ENCODE results near the gene CUL3.

CUL3 gene

DNA sequence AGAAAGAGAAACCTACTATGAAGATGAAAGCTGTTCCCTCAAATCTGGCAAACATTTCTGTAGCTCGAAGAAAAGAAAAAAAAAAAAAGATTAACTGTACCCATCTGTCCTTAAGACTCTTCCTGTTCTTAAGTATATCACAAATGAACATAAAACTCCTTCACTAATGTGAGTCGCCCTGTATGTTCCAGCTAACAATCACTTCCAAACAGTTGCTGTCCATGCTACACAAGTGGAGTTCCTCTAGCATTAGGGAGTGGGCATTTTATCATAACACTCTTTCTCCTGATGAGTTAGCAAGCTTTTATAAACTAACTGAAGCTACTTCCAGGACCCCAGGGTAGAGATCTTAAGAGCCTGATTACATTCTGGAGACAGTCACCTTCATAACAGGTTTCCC, 5.8 kb downstream of the CUL3 start:
- no peak for DNase-seq

DNA sequence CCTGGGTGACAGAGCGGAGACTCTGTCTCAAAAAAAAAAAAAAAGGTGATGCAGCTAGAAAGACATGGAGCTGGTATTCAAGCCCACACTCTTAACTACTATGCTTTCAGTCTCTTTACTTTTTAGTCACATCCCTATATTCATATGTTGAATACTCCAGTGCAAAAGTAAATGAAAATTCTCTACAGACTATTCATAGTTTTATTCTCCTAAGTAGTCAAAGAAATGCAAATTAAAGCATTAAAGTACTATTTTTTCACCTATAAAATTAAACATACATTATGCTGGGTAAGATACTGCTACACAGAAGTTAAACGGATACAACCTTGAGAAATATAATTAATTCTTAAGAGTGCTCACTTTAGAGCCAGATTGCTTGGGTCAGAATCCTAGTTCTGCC, 7.6 kb downstream of the CUL3 start:
- no peak for DNase-seq

DNA sequence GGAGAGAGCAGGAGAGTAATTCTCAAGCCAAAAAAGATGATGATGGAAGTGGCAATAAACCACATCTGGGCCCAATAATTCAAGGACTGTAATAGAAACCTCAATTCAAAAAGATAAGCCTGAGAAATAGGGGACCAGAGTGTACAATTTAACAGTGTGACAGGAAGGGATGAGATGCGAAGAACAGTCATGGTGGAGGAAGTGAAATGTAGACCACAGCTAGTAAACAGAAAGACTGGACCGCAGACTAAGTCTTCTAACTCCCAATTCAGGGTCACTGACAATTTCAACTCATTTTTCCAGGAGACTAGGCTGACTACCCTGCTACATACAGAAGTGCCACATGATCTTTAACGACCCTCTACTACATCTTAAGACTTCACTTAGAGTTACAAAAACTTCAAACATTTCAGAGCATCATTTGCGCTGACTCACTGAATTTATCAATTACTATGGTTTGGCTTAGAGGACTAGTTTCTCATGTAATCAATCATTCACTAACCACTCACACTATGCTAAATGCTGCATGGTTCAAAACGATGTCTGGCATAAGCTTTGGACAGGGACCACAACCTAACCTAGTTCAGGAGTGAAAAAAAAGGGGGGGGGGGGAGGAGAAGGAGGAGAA, 9.0 kb downstream of the CUL3 start:
- no peak for DNase-seq

DNA sequence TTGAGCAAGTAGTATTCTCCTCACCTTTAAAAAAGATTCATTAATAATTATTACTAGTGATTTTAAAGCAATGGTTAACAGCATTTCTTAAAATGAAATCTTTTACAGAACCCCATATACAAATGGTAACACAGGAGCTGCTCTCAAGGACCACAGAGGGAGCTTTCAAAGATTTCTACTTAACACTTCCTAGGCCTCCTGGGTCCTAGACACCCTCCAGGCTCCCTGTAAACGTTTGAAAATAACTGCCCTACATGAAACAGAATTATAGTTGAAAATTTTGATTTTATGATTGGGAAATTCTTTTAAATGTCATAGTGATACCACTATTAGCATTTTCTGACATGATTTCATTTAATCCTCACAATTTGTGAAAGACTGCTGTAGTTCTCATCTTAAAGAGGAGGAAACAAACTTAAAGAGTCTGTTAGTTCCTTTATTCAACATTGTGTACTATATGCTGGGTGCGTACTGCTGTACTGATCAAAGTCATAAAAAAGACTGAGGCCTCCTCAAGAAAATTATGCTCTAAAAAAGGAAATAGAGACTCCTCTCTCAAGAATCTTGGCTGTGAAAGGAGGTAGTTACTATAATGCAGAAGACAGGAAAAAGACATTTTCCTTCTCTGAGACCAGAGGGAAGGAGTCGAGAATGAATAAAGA, 10.6 kb downstream of the CUL3 start:
- DNase-seq = no peak

DNA sequence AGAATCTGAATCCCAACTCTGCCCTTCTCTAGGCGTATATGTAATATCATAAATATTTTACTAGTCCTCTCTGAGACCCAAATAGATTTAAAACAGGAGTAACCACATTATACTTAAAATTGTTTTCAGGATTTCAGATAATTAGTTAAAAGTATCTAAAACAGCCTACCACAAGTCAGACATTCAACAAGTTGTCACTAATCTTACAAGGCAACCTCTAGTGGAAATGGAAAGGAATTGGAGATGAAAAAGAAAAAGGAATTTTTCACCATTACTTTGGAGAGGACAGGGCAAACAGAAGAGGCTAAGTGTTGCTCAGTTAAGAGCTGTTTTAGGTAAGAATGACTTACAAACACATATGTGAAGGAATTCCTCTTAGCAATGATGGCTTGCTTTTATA, 11.4 kb downstream of the CUL3 start:
- DNase-seq = no peak

DNA sequence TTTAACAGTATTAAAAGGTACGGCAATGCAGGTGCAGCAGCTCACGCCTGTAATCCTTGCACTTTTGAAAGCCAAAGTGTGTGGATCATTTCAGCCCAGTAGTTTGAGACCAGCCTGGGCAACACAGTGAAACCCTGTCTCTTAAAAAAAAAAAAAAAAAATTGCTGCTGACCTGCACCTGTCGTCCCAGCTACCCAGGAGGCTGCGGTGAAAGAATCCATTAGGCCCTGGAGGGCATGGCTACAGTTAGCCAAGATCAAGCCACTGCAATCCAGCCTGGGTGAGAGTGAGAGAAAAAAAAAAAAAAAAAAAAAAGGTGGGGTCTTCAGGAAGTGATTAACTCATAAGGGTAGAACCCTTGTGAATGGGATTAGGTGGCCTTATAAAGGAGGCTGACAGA, 12.8 kb downstream of the CUL3 start:
- DNase-seq = no peak

DNA sequence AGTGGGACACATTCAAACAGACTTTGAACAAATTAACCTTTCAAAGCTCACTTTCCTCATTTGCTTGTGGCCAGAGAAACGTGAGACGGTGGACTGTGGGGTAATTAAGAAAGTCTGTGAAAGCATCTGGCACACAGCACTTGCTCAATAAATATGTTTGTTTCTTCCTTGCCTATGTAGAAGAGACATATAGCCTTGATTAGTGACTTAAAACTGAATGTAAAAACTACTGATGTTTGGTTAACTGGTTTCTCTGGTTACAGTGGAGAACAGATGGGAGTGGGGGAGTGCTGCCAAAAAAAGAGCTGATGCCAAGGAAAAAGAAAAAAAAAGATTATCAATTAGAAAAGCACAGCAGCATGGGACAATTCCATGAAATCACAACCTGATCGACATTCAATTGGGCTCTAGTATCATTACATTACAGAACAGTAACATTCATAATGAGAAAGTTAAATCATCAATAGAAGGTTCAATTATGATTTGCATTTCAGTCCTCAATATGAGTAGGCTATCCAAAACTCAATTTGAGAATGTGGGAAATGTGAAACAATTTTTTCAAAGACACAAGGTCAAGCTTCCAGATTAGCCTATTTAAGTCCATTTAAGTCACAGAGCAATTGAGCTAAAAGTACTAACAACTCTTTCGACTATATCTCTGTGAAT, 14.7 kb downstream of the CUL3 start:
- no peak for DNase-seq

DNA sequence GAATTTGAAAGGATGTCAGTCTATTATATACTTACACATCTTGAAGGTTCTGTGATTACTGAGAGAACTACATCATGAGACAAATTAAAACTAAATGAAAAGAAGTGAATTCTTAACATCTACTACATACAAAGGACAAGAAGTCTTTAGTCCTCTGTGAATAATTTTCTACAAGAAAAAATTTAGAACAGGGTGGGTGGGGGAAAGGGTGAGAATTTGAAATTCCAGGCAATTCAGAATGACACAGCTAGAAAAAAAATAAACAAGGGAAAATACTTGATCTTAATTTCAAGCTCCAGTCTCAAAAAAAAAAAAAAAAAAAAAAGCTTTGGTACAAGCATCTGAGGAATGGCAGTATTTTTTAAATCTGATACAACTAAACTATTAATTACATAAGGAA, 15.5 kb downstream of the CUL3 start:
- no peak for DNase-seq

DNA sequence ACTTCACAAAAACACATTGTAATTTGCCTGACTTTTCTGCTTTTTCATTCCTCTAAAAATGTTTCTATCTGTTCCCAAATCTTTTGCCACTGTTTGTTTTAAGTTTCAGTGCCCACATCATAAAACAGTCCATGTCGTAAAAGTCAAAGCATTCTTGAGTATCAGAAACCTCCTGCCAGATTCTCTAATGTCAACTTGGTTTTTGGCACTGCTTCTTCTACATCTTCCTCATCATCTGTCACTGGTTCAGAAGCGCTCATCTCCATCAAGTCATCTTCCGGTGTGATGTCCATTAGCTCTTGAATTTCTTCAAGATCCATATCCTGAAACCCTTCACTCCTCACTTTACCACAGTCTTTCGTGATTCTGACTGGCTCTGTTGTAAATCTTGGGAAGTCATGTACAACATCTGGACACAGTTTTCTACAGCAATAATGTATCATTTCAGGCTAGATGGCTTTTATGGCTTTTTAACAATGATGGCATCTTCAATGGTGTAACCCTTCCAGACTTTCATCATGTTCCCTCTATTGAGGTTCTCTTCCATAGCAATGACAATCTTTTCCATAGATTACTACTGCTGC, 19.6 kb downstream of the CUL3 start:
- no peak for DNase-seq

DNA sequence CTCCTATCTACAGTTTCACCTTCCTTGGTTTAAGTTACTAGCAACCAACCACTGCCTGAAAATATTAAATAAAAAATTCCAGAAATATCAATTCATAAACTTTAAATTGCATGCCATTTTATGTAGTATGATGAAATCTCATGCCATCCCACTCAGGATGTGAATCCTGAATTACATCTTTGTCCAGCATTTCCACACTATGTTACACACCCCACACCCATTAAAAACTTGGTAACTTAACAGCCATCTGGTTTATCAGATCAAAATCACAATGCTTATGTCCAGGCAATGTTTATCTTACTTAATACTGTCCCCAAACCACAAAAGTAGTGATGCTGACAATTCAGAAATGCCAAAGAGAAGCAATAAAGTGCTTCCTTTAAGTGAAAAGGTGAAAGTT, 21.6 kb downstream of the CUL3 start:
- DNase-seq = no peak

DNA sequence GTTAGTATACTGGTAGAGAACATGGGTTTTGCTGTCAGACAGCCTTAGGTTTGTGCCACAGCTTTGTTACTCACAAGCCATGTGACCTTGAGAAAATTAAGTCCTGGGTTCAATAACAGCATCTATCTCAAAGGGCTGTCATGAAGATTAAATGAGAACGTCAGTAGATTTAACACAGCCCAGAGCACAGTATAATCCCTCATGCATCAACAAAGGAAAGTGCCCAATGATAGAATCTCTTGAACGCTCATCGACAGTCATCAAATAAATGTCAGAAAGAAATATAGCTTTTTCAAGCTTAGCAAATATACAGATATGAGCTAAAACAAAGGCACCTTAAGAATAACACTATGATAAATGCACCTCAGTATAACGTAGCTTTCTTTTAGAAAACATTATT, 22.3 kb downstream of the CUL3 start:
- DNase-seq = no peak

DNA sequence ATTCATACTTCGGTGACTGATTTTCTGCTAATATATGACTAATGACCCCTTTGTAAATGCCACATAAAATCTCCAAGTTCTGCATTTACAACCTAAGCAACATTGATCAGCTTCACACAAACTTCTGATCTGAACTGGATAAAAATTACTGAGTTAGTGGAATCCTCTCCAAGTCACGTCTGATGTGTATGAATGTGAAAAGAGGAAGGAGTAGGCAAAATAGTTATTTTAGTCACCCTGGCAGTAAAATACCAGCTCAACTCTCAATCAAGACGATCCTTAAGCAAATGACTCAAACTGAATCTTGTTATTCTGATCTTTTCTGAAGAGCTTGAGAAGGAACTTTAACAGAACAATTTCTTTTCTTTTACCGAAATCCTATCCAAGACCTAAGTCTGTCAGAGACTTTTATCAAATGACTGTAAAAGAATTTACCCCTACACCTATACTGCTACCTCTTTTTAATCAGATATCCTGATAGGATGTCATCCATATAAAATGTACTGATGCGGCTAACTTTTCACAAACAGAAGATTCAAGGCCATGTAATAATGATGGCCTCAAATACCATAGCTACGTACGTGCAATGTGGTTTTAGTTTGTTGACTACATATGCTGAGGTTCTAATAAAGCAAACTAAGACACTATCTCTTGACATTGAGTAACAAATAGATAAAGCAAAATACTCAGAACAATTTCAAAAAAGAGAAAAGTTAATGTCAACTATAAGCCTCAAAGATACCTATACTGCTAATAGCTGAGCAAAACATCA, 23.7 kb downstream of the CUL3 start:
- DNase-seq = no peak

DNA sequence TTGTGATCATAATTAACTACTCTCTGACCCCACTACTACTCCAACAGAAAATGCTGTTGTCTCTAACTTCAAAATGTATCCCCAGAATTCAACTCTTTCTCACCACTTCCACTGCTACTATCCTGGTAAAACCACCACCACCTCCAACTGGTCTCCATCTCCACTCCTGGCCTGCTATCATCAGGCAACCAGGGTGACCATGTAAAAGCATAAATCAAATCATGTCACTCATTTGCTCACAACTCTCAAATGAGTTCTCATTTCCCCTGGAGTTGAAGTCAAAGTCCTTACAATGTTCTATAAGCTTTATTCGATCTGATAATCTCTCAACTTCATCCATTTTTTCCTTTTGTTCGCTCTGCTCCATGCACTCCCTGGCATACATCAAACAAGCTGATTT, 24.6 kb downstream of the CUL3 start:
- DNase-seq = no peak

DNA sequence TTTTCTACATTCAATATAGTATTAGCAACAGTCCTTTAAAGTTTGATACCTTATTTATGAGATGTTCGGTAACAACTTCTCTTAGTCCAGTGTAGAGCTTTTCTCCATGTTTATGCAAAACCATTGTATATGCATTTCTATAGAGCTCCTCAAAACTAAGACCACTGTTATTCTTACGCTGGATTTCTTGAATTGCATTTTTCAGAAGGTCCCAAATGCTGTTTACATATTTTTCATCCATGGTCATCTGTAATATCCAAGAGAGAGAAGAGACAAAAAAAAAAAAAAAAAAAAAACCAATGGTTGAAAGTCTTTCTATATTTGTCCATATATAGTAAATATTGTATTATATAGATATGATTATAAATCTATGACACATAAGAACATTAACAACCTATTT, 27.6 kb downstream of the CUL3 start:
- DNase-seq = no peak

DNA sequence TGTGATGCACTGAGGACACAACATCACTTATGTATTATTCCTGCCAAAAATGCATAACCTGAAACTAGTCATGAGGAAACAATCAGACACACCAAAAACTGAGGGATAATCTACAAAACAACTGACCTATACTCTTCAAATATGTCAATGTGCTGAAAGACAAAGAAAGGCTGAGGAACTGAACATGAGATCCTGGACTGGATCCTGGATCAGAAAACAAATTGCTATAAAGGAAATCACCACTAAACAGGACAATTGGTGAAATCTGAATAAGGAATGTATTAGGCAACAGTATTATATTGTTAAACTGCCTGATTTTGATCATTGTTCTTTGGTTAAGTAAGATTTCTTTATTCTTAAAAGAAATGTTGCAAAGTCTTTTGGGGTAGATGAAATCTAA, 28.8 kb downstream of the CUL3 start:
- no peak for DNase-seq

DNA sequence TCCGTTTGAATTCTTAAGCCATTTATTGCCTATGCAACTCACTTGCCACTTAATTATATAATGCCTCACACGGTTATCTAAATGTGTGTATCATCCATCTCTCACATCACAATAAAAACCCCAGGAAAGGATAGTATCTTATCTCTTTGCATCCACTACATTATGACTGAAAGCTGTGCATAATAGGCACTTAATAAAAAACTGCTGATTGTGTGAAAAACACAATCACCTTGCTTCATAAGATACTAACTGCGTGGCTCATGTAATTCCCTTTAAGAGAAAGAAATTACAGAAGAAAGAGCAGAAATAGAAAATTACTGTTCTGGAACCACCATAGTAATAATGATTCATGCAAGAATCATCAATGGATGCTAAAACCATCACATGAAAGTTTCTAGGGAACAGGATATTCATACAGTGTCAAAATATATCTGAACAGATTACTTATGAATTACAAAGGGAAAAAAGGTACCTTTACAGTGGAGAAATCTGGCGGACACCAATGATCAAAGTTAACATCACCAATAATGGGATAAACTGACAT, 29.3 kb downstream of the CUL3 start:
- no peak for DNase-seq

DNA sequence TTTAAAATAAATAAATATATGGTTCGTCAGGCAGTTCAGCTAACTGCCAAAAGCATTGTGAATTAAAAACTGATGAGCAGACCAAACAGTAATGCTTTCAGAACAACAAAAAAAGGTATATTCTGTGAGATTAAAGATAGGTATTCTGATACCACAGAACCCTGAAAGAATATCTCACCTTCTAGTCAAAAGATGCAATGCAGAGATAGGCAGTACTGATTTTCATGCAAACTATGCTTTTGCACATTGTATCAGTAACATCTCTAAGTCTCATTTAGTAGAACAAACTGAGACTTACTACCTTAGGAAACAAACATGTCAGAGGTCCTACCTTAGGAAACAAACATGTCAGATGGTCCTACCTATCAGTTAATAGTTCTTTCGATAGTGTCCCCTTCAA, 32.4 kb downstream of the CUL3 start:
- no peak for DNase-seq

DNA sequence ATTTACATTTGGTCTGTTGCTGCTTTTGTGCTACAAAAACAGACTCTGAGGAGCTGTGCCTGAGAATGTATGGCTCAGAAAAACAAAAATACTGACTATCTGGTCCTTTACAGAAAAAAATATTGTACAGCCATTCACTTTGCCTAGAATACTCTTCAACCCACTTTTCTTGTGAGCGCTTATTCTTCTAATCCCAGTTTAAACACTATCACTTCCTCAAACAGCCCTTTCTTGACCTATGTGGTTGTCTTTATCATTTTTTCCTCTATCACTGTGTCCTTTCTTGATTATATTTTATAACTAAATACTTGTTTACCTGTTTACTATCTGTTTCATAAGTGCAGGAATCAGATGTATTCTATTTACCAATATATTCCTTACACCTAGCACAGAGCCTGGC, 33.5 kb downstream of the CUL3 start:
- no peak for DNase-seq

DNA sequence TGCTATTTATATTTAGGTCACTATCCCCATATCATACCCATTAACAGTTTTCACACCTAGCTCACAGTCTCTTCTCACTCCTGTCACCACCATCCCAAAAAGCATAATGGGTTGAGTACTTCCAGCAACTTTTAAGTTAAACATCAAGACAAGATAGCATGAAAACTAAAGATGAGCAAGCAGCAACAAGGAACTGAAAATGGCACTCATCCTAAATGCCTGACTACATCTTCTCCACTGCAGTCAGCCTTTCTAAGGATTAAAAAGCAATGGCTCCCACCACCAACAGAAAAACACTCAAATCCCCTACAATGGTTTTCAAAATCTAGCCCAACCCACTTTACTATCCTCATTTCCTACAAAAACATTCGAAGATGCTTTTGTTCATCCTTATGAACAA, 38.2 kb downstream of the CUL3 start:
- no peak for DNase-seq

DNA sequence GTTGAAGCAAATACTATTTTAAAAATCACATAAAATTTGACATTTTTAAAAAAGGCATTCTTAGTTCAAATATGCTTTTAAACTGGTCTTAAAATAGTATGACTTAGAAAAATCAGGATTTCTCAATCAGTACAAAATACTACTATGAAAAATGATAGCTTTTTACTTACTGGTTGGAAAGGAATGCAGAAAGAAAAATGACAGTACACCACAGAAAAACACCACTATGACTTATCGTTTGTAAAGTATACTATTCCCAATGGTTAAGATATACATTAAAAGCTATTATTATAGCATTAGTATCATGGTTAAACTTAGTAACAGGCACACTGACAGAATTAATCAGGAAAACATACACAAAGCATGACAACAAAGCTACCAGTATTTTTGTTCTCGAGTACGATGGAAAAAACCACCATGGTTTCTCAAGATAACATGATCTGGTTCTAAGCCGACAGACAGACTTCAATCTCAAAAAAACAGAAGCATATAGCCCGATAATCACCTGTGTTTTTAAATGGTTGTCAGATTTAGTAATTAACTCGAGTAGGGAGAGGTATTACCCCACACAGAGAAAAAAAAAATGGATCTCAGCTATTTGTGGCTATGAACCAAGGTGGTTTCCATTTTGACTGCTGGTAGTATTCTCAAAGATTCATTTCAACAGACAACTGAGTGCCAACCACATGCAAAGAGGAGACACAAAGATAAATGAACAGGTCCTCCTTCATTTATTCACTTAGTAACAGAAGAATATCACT, 39.1 kb downstream of the CUL3 start:
- no peak for DNase-seq

DNA sequence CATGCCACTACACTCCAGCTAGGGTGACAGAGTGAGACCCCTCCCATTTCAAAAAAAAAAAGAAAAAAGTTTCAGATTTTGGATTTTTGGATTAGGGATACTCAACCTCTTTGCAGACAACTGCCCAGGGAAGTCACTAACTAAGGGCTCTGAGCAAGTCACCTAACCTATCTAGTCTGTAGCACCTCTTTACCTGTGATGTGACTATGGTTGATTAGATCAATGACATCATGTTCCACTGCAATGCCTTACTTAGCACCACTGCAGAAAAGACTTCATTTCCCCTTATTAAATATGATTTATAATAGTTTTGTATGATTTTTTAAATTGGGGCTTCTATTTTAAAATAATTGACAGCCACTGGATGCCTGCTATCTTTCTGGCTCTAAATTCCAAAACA, 41.2 kb downstream of the CUL3 start:
- no peak for DNase-seq

DNA sequence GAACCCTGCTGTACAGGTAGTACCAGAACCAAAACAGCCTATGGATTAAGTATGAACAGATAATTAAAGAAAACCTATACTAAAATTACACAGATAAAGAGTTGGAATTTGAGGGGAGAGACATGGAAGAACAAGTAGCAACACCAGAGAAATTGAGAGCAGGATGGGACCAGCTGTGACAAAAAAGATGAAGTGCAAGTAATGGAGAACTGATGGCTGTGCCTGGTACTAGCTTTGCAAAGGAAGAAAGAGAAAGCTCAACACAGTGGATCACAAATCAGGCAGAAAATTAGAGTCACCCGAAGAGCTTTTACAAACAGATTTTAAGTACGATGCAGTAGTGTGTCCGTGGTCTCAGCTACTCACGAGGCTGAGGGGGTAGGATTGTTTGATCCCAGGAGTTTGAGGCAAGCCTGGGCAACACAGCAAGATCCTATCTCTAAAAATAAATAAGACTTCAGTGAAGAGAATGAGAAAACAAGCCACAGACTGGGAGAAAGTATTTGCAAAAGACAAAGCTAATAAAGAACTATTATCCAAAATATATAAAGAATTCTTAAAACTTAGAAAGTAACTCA, 46.5 kb downstream of the CUL3 start:
- no peak for DNase-seq

Measured in GDM1 (cell line).